ENCODE measurements around the gene KCNH8.

DNA sequence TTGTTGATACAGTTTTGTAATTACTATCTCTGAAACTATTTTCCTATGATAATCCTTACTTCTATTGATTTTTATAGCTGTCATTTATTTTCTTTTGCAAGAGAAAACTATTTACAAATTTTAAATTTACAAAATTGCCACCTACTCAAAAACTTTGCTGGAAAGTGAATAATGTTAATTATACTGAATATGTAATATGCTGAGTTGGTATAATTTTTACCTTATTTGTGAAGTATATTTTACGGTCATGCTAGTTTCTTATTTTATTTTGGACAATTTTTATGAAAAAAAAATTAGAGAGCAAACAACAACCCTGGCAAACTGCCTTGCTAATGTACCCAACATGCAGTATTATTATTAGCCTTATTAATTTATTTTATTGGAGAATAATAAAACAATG is 2.9 kb downstream of the KCNH8 start:
- TF ChIP-seq GATA2 (IDR thresholded peaks at IDR 0.05; ENCODE audit: low read depth, low read length) = no peak
- no peak for TF ChIP-seq GATA3 (IDR thresholded peaks at IDR 0.05; ENCODE audit: low read depth, low read length)

Data from SH-SY5Y (cell line).